Activated T-helper 17 cell treated with anti-CD3 and anti-CD28 coated beads, Interleukin-2, amount 50 U/mL, for 72 hours (primary cell): ENCODE measurements around the gene HLA-DMB. TPM values are rescaled to one million over a fixed set of nuclear protein-coding genes. Genes with fewer than 3 reads are reported as not detected.

Source experiments
- ATAC-seq: fragments of 150-1000 bp; cut with Tn5 transposase; replicated peaks from 2 replicates; pipeline ENCODE4 v1.10.0; 2021; ENCODE audit warnings: mild to moderate bottlenecking, moderate library complexity
- H3K27ac Mint-ChIP-seq: one replicate; pipeline ENCODE4 v1.8.0; 2022; ENCODE audit warnings: mixed read lengths
- H3K27me3 Mint-ChIP-seq: one replicate; pipeline ENCODE4 v1.8.0; 2022; ENCODE audit warnings: mixed read lengths
- H3K36me3 Mint-ChIP-seq: one replicate; pipeline ENCODE4 v1.8.0; 2022; ENCODE audit warnings: low read depth, mild to moderate bottlenecking, mixed read lengths
- H3K4me1 Mint-ChIP-seq: one replicate; pipeline ENCODE4 v1.8.0; 2022; ENCODE audit warnings: mixed read lengths
- H3K4me3 Mint-ChIP-seq: one replicate; pipeline ENCODE4 v1.8.0; 2022; ENCODE audit warnings: mild to moderate bottlenecking, mixed read lengths
- H3K9me3 Mint-ChIP-seq: one replicate; pipeline ENCODE4 v1.8.0; 2022; ENCODE audit warnings: mixed read lengths
- total RNA-seq, 2 donors: library from RNA; stranded (reverse); gene quantifications; one replicate each; pipeline ENCODE4 v1.2.3, GENCODE V29; 2022

The HLA-DMB gene
- total RNA-seq, 2 donors from 2014 or later = 2.7 to 17.7 TPM

- Mint-ChIP-seq H3K27me3 (no peaks in the 10 kb centered on the region), H3K9me3 (no peaks in the 10 kb centered on the region), H3K27ac (peak overlapping the region; percentile 99), H3K36me3 (peaks cover 100% of the 10 kb centered on the region), H3K4me1 (peaks cover 32% of the 10 kb centered on the region), H3K4me3 (peak overlapping the region; percentile 84)
- no peak for ATAC-seq
Observed at GRCh38 chr6:32975886-32976285, 35.1 kb upstream of the HLA-DMB start.

- H3K27me3 Mint-ChIP-seq = no peaks in the 10 kb centered on the region
- peak overlapping the region; percentile 99 for H3K27ac Mint-ChIP-seq
- ATAC-seq = no peak
- no peaks in the 10 kb centered on the region for H3K9me3 Mint-ChIP-seq
- peaks cover 100% of the 10 kb centered on the region for H3K36me3 Mint-ChIP-seq
- H3K4me1 Mint-ChIP-seq = peaks cover 29% of the 10 kb centered on the region
- H3K4me3 Mint-ChIP-seq = peak overlapping the region; percentile 84
Observed at GRCh38 chr6:32974541-32975308, 33.9 kb upstream of the HLA-DMB start.

GRCh38 chr6:32974016-32974333, 33.1 kb upstream of the HLA-DMB start:
- peak overlapping the region; percentile 99 for H3K27ac Mint-ChIP-seq
- H3K9me3 Mint-ChIP-seq = no peaks in the 10 kb centered on the region
- H3K4me3 Mint-ChIP-seq = peak overlapping the region; percentile 84
- H3K36me3 Mint-ChIP-seq = peaks cover 100% of the 10 kb centered on the region
- no peaks in the 10 kb centered on the region for H3K27me3 Mint-ChIP-seq
- ATAC-seq = no peak
- H3K4me1 Mint-ChIP-seq = peaks cover 29% of the 10 kb centered on the region

GRCh38 chr6:32973144-32974015, 32.6 kb upstream of the HLA-DMB start:
- H3K4me1 Mint-ChIP-seq = peaks cover 29% of the 10 kb centered on the region
- H3K27ac Mint-ChIP-seq = peak overlapping the region; percentile 99
- H3K4me3 Mint-ChIP-seq = peak overlapping the region; percentile 84
- H3K36me3 Mint-ChIP-seq = peaks cover 97% of the 10 kb centered on the region
- no peak for ATAC-seq
- no peaks in the 10 kb centered on the region for H3K27me3 Mint-ChIP-seq
- H3K9me3 Mint-ChIP-seq = no peaks in the 10 kb centered on the region

GRCh38 chr6:32972353-32973143, 31.7 kb upstream of the HLA-DMB start:
- H3K27me3 Mint-ChIP-seq = no peaks in the 10 kb centered on the region
- peaks cover 22% of the 10 kb centered on the region for H3K4me1 Mint-ChIP-seq
- H3K36me3 Mint-ChIP-seq = peaks cover 93% of the 10 kb centered on the region
- peak overlapping the region; percentile 84 for H3K4me3 Mint-ChIP-seq
- H3K27ac Mint-ChIP-seq = peak overlapping the region; percentile 99
- peak; percentile 11 for ATAC-seq
- H3K9me3 Mint-ChIP-seq = no peaks in the 10 kb centered on the region

GRCh38 chr6:32971581-32972352, 30.9 kb upstream of the HLA-DMB start:
- H3K27me3 Mint-ChIP-seq = no peaks in the 10 kb centered on the region
- peaks cover 93% of the 10 kb centered on the region for H3K36me3 Mint-ChIP-seq
- H3K9me3 Mint-ChIP-seq = no peaks in the 10 kb centered on the region
- H3K27ac Mint-ChIP-seq = peak overlapping the region; percentile 99
- peaks cover 23% of the 10 kb centered on the region for H3K4me1 Mint-ChIP-seq
- ATAC-seq = peak; percentile 57
- H3K4me3 Mint-ChIP-seq = peak overlapping the region; percentile 84

GRCh38 chr6:32971242-32971580, 30.4 kb upstream of the HLA-DMB start:
- ATAC-seq = no peak
- peak overlapping the region; percentile 84 for H3K4me3 Mint-ChIP-seq
- H3K27ac Mint-ChIP-seq = peak overlapping the region; percentile 99
- H3K36me3 Mint-ChIP-seq = peaks cover 88% of the 10 kb centered on the region
- H3K4me1 Mint-ChIP-seq = peaks cover 19% of the 10 kb centered on the region
- H3K27me3 Mint-ChIP-seq = no peaks in the 10 kb centered on the region
- H3K9me3 Mint-ChIP-seq = no peaks in the 10 kb centered on the region

GRCh38 chr6:32970413-32971241, 29.8 kb upstream of the HLA-DMB start:
- Mint-ChIP-seq H3K27me3 (no peaks in the 10 kb centered on the region), H3K4me1 (peaks cover 18% of the 10 kb centered on the region), H3K36me3 (peaks cover 82% of the 10 kb centered on the region), H3K27ac (peak overlapping the region; percentile 99), H3K9me3 (no peaks in the 10 kb centered on the region), H3K4me3 (peak overlapping the region; percentile 84)
- ATAC-seq = peak; percentile 40

- no peaks in the 10 kb centered on the region for H3K9me3 Mint-ChIP-seq
- H3K36me3 Mint-ChIP-seq = peaks cover 75% of the 10 kb centered on the region
- H3K27ac Mint-ChIP-seq = peak overlapping the region; percentile 99
- peak; percentile 1 for ATAC-seq
- H3K4me1 Mint-ChIP-seq = peaks cover 20% of the 10 kb centered on the region
- H3K4me3 Mint-ChIP-seq = peak overlapping the region; percentile 84
- H3K27me3 Mint-ChIP-seq = no peaks in the 10 kb centered on the region
Observed at GRCh38 chr6:32969685-32970412, 29.0 kb upstream of the HLA-DMB start.

- Mint-ChIP-seq H3K9me3 (no peaks in the 10 kb centered on the region), H3K27ac (peak overlapping the region; percentile 99), H3K4me3 (peak overlapping the region; percentile 84), H3K36me3 (peaks cover 67% of the 10 kb centered on the region), H3K4me1 (peaks cover 23% of the 10 kb centered on the region), H3K27me3 (no peaks in the 10 kb centered on the region)
- ATAC-seq = peak; percentile 22
Observed at GRCh38 chr6:32968867-32969684, 28.2 kb upstream of the HLA-DMB start.

GRCh38 chr6:32968093-32968866, 27.5 kb upstream of the HLA-DMB start, which contains the start of gene BRD2:
Gene BRD2, plus strand, starts transcription at chr6:32968594. Its CDS starts 4,305 bp downstream, at chr6:32972899.
- no peaks in the 10 kb centered on the region for H3K9me3 Mint-ChIP-seq
- H3K4me1 Mint-ChIP-seq = peaks cover 26% of the 10 kb centered on the region
- peak; percentile 54 for ATAC-seq
- peak within 1 kb of the TSS; percentile 84 for H3K4me3 Mint-ChIP-seq
- H3K27ac Mint-ChIP-seq = peak within 1 kb of the TSS; percentile 99
- H3K27me3 Mint-ChIP-seq = no peaks in the 10 kb centered on the region
- H3K36me3 Mint-ChIP-seq = peaks cover 59% of the 10 kb centered on the region
